HUES6 (cell line): Measurements from ENCODE around the gene MGA.

Experiments
- H3K27ac ChIP-seq: 2 replicates; pipeline ENCODE4 v1.7.0; 2013; ENCODE audit warnings: low read depth, mild to moderate bottlenecking, low read length, inconsistent platforms
- H3K27me3 ChIP-seq: 2 replicates; pipeline ENCODE4 v1.6.1; 2013; ENCODE audit warnings: low read length; ENCODE audit not compliant: control insufficient read depth, insufficient read depth
- H3K36me3 ChIP-seq: 2 replicates; pipeline ENCODE4 v1.6.1; 2013; ENCODE audit warnings: low read length; ENCODE audit not compliant: control insufficient read depth, insufficient read depth
- H3K4me1 ChIP-seq: 2 replicates; pipeline ENCODE4 v1.6.1; 2013; ENCODE audit warnings: low read length; ENCODE audit not compliant: control insufficient read depth, insufficient read depth
- H3K4me3 ChIP-seq: 2 replicates; pipeline ENCODE4 v1.5.1; 2013; ENCODE audit warnings: low read depth, low read length
- H3K9ac ChIP-seq: one replicate; pipeline ENCODE4 v1.6.1; 2013; ENCODE audit warnings: mild to moderate bottlenecking, low read length
- H3K9me3 ChIP-seq: 2 replicates; pipeline ENCODE4 v1.6.1; 2013; ENCODE audit warnings: low read depth, low read length; ENCODE audit not compliant: control insufficient read depth, insufficient read depth

Gene MGA

DNA sequence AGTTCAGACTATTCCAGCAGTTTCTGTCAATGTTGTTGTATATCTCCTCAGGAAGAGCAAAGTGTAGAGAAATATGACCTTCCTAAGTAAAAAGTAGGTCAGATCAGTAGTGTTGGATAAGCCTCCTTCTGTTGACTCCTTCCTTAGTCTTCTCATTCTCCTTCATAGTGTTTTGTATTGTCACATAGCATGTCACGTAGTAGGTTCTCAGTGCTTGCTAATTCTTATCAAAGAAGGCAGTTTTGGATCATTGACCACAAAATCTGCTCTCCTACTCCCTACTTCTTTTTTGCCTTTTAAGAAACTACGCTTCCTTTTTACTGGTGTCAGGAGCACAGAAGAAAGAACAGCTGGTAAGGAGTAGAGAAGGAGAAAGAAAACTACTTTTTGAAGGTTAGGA is 1.0 kb upstream of the MGA start:
- H3K36me3 ChIP-seq, result no peaks in the 10 kb centered on the region
- H3K9me3 ChIP-seq, result no peaks in the 10 kb centered on the region
- H3K9ac ChIP-seq, result no peak overlapping the region
- peak overlapping the region; percentile 77 for H3K4me3 ChIP-seq
- H3K27me3 ChIP-seq, result peaks cover 23% of the 10 kb centered on the region
- no peak overlapping the region for H3K27ac ChIP-seq
- H3K4me1 ChIP-seq, result peaks cover 12% of the 10 kb centered on the region

DNA sequence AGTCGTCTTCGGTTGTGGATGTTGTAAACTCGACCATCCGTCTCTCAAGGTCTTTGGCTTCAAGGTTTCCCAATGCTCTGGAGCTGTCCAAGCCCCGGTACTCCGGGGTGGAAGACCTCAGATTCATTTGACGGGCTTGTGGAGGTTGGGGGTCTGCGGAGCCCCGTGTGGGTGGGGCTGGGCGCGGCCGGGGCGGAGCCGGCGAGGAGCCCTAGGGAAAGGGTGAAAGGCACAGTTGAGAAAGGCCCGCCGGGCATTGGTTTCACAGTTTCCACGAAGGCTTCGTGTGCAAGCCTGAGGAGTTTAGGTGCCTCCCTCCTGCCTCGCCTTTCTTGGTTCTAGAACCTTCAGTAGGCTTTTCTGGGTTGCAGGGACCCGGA is 360 bp upstream of the MGA start:
- H3K9me3 ChIP-seq, result no peaks in the 10 kb centered on the region
- H3K4me1 ChIP-seq, result peaks cover 12% of the 10 kb centered on the region
- peaks cover 23% of the 10 kb centered on the region for H3K27me3 ChIP-seq
- peak overlapping the region; percentile 77 for H3K4me3 ChIP-seq
- peak overlapping the region; percentile 61 for H3K9ac ChIP-seq
- no peaks in the 10 kb centered on the region for H3K36me3 ChIP-seq
- H3K27ac ChIP-seq, result peak overlapping the region; percentile 28; the same call in 1 of the 2 replicates

DNA sequence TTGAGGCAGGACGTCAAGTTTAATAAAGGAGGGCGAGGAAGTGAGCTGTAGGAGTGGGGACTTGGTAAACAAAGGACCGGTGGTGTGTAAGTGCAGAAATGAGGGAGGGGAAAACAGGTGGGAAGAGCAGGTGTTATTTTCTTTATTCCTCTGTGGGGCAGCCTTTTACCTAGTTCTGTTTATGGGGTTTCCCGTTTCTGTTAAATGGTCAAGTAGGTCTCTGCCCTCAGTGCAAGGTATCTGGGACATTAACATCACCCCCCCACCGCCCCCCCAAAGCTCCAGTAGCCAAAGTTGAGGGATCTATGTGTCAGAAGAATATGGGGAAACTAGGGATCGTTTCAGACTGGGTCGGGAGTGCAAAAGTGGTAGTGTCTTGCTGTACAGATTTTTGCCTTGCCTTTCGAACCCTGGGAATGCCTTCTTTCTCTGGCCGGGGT is 893 bp downstream of the MGA start:
- peak overlapping the region; percentile 77 for H3K4me3 ChIP-seq
- peaks cover 23% of the 10 kb centered on the region for H3K27me3 ChIP-seq
- no peaks in the 10 kb centered on the region for H3K9me3 ChIP-seq
- H3K27ac ChIP-seq, result peak overlapping the region; percentile 67; the same call in 1 of the 2 replicates
- no peaks in the 10 kb centered on the region for H3K36me3 ChIP-seq
- peaks cover 12% of the 10 kb centered on the region for H3K4me1 ChIP-seq
- H3K9ac ChIP-seq, result peak overlapping the region; percentile 79

DNA sequence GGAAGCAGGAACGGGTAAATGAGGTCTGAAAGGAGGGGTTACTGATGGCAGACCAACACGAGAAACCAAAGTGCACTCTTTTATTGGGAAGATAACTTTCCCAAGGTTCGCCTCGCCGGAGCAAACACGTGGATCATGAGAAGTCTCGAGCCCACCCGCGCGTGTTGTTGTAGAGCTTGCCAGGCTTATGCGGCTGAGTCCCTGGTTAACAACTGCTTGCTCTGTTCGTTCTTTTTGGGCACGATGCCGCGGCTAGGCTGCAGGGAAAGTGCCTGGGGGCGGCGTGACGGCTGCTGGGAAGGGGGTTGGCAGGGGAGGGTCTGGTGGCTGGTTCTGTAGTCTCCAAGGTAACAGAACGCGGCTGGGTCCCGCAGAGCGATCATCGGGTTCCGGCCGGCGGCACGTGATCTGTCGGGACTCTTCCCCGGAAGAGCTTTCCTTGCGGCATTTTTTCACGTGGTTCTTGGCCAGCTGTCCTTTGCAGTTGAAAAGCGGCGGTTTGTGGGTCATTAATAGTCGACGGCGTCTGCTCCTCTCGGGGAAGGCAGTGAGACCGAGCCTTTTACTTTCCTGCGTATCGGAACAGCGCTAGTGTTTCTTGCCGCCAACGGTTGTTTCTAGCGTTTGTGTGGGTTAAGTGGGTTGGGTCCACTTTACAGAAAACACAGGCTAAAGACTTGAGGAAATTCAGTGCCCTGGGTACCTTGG is 1.5 kb downstream of the MGA start:
- H3K4me1 ChIP-seq, result peaks cover 12% of the 10 kb centered on the region
- no peak overlapping the region; the same call in 1 of the 2 replicates for H3K27ac ChIP-seq
- H3K36me3 ChIP-seq, result no peaks in the 10 kb centered on the region
- H3K4me3 ChIP-seq, result peak overlapping the region; percentile 77
- H3K27me3 ChIP-seq, result peaks cover 23% of the 10 kb centered on the region
- no peaks in the 10 kb centered on the region for H3K9me3 ChIP-seq
- H3K9ac ChIP-seq, result peak overlapping the region; percentile 79

DNA sequence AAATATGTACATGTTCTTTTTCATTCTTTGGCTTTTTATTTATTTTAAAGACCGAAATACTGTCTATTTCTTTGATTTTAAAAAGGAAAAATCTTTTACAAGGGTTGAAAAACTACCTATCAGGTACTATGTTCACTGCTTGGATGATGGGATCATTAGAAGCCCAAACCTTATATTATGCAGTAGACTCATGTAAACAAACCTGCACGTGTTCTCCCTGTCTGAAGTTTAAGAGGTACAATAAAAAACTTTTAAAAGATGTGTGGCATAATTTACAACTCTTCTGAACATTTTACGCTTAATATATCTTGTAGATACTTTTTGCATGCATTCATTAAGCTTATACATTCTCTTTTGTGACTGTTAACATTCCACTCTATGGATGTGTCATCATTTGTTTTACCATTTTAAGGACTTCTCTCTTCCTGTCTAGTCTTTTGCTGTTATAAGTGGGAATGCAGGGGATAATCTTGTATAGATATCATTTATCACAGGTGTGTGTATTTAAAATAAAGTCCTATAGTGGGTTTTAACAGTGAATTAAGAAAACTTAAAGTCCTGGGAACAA is 6.2 kb downstream of the MGA start:
- H3K9me3 ChIP-seq, result no peaks in the 10 kb centered on the region
- H3K27ac ChIP-seq, result no peak overlapping the region
- H3K36me3 ChIP-seq, result peaks cover 18% of the 10 kb centered on the region
- H3K4me3 ChIP-seq, result no peak overlapping the region
- no peaks in the 10 kb centered on the region for H3K27me3 ChIP-seq
- 0 out of 2 replicates have a peak, but pooled peaks cover 4% of the 10 kb centered on the region for H3K4me1 ChIP-seq
- H3K9ac ChIP-seq, result no peak overlapping the region

DNA sequence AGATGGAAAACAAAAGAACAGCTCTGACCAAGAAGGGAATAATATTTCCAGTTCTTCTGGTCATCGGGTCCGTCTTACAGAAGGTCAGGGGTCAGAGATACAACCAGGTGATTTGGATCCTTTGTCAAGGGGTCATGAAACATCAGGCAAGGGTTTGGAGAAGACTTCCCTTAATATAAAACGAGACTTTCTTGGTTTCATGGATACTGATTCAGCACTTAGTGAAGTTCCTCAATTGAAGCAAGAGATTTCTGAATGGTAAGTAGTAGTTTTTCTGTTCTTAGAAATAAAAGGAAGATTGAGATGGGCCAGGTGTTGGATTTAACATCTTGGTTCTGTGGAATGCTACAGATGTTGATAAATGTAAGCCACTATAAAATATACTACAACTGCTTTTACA is 9.5 kb downstream of the MGA start:
- Histone ChIP-seq H3K9me3 (no peaks in the 10 kb centered on the region), H3K4me3 (no peak overlapping the region), H3K4me1 (no peaks in the 10 kb centered on the region), H3K36me3 (peaks cover 18% of the 10 kb centered on the region), H3K27ac (no peak overlapping the region), H3K9ac (no peak overlapping the region), H3K27me3 (no peaks in the 10 kb centered on the region)

DNA sequence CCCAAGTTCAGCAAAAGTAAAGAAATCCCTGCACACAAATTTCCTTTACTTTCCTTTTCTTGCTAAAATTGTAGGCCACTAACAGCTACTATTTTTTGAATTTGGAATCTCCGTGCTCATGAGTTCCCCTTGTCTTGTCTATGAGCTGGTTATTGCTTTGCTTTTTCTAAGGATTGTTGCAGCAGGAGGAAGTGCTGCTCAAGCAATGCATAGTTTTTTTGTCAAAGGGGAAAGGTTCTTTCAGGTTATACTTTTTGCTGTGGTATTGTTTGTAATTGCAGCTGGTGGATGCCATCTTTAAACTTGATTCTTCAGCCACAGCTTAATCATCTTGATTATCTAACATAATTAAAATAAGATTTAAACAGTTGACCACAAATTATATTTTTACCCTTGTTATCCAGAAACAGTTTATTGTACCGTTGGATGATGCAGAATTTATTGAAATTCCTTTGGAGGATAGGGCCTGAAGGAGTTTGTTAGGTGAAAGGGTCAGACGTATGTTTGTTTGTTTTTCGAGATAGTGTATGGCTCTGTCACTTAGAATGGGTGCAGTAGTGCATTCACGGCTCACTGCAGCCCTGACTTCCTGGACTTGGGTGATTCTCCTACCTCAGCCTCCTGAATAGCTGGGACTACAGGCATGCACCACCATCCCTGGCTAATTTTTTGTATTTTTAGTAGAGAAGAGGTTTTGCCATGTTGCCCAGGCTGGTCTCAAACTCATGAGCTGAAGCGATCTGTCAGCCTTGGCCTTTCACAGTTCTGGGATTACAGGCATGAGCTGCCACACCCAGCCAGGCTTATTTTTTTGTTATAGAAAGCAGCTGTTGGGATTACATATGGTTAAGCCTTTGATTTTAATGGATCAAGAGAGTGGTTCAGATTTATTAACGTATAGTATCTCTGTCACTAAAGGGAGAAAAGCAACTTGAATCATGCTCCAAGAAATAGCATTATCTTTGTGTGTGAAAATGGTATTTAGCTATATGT is 11.7 kb downstream of the MGA start:
- Histone ChIP-seq H3K4me1 (no peaks in the 10 kb centered on the region), H3K9me3 (no peaks in the 10 kb centered on the region), H3K36me3 (peaks cover 18% of the 10 kb centered on the region), H3K27me3 (no peaks in the 10 kb centered on the region), H3K9ac (no peak overlapping the region), H3K27ac (no peak overlapping the region), H3K4me3 (no peak overlapping the region)

DNA sequence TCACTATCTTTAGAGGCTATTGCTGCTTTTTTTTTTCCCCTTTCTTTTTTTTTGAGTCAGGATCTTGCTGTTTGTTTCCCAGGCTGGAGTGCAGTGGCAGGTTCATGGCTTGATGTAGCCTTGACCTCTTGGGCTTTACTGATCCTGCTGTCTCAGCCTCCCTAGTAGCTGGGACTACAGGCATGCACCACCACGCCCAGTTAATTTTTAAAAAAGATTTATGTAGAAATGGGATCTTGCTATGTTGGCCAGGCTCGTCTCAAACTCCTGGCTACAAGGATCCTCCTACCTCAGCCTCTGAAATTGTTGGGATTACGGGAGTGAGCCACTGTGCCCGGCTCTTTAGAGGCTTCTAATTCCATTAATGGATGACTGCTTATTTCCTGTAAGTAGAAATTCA is 15.1 kb downstream of the MGA start:
- no peaks in the 10 kb centered on the region for H3K4me1 ChIP-seq
- H3K27ac ChIP-seq, result no peak overlapping the region
- H3K9me3 ChIP-seq, result no peaks in the 10 kb centered on the region
- no peaks in the 10 kb centered on the region for H3K27me3 ChIP-seq
- H3K9ac ChIP-seq, result no peak overlapping the region
- H3K36me3 ChIP-seq, result peaks cover under 1% of the 10 kb centered on the region; the same call in 1 of the 2 replicates
- H3K4me3 ChIP-seq, result no peak overlapping the region

DNA sequence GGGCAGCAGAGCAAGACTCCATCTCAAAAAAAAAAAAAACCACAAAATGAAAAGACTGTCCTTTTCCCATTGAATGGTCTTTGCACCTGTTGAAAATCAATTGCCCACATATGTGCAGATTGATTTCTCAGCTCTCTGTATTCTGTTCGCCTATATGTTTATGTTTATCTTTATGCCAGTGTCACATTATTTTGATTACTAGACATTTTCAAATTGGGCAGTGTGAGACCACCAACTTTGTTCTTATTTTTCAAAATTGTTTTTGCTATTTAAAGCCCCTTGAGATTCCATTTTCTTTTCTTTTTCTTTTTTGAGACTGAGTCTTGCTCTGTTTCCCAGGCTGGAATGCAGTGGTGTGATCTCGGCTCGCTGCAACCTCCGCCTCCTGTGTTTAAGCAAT is 18.5 kb downstream of the MGA start:
- Histone ChIP-seq H3K27me3 (no peaks in the 10 kb centered on the region), H3K36me3 (no peaks in the 10 kb centered on the region; the same call in 1 of the 2 replicates), H3K4me1 (no peaks in the 10 kb centered on the region), H3K27ac (no peak overlapping the region), H3K9me3 (no peaks in the 10 kb centered on the region), H3K4me3 (no peak overlapping the region), H3K9ac (no peak overlapping the region)

DNA sequence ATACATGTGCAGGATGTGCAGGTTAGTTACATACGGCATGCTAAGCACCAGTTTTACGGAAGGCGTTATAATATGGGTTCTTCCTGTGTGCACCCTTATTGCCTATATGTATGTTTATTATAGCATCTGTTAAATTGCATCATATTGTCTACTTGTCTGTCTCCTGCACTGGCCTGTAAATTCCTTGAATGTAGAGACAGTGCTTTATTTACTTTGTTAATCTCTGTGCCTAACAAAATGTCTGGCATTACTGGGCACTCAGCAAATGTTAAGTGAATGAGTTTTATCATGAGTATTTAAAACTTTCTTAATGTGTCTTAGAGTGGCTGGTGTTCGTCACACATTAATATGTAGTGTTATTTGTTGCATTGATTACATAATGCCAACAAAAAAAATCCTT is 23.8 kb downstream of the MGA start:
- no peaks in the 10 kb centered on the region for H3K36me3 ChIP-seq
- no peaks in the 10 kb centered on the region for H3K4me1 ChIP-seq
- H3K9ac ChIP-seq, result no peak overlapping the region
- no peak overlapping the region for H3K27ac ChIP-seq
- no peaks in the 10 kb centered on the region for H3K27me3 ChIP-seq
- H3K9me3 ChIP-seq, result no peaks in the 10 kb centered on the region
- no peak overlapping the region for H3K4me3 ChIP-seq
